ENCODE results near the gene RELN. TPM values are rescaled to one million over a fixed set of nuclear protein-coding genes. Genes with fewer than 3 reads are reported as not detected.

RELN gene
- total RNA-seq, 1 experiment from 2014 or later = 0.10 TPM

GRCh38 chr7:103592187-103592586 lies 397.3 kb downstream of the RELN start:
- CTCF ChIA-PET = no interaction called here
- BruUV-seq (replicated peaks) = no TSS peak
- TF ChIP-seq TCF7L2 (IDR thresholded peaks at IDR 0.05; ENCODE audit: low read depth, low read length) (no peak), CTCF (IDR thresholded peaks at IDR 0.05) (no peak), SIN3A (IDR thresholded peaks at IDR 0.05; ENCODE audit: borderline replicate concordance, insufficient read depth, low read depth, low read length) (no peak), POLR2AphosphoS5 (IDR thresholded peaks at IDR 0.05; ENCODE audit: low read depth, low read length) (no peak)
- TF ChIP-seq, protein P1, sequence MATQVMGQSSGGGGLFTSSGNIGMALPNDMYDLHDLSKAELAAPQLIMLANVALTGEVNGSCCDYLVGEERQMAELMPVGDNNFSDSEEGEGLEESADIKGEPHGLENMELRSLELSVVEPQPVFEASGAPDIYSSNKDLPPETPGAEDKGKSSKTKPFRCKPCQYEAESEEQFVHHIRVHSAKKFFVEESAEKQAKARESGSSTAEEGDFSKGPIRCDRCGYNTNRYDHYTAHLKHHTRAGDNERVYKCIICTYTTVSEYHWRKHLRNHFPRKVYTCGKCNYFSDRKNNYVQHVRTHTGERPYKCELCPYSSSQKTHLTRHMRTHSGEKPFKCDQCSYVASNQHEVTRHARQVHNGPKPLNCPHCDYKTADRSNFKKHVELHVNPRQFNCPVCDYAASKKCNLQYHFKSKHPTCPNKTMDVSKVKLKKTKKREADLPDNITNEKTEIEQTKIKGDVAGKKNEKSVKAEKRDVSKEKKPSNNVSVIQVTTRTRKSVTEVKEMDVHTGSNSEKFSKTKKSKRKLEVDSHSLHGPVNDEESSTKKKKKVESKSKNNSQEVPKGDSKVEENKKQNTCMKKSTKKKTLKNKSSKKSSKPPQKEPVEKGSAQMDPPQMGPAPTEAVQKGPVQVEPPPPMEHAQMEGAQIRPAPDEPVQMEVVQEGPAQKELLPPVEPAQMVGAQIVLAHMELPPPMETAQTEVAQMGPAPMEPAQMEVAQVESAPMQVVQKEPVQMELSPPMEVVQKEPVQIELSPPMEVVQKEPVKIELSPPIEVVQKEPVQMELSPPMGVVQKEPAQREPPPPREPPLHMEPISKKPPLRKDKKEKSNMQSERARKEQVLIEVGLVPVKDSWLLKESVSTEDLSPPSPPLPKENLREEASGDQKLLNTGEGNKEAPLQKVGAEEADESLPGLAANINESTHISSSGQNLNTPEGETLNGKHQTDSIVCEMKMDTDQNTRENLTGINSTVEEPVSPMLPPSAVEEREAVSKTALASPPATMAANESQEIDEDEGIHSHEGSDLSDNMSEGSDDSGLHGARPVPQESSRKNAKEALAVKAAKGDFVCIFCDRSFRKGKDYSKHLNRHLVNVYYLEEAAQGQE (IDR thresholded peaks at IDR 0.05; ENCODE audit: insufficient read depth in 1 of 2, low read depth in 2 of 2, low read length in 1 of 2) = no peak

DNA sequence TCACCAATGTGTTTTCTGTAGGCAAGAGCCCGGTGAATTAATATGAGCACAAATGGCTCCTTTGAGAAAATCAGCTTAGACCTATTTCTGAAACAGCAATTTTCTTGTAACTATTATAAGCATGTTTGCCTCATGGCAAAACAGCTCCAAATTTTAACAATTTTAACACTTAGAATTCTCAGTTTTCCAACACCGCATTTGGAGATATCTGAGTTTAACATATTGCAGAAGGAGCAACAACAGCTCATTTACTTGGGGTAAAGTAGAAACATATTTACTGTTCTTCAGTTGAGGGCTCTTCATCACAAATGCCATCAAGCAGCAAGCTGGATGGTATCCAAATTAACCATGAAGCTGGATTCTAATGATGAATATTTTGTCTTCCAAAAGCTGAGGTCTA lies 409.4 kb downstream of the RELN start:
- Histone ChIP-seq H3K36me3 (ENCODE audit: control insufficient read depth, insufficient read depth, low read length) (no peaks in the 10 kb centered on the region), H3K4me1 (ENCODE audit: control insufficient read depth, insufficient read depth, low read length) (no peaks in the 10 kb centered on the region), H3K27me3 (ENCODE audit: control insufficient read depth, insufficient read depth, low read length) (0 out of 2 replicates have a peak, but pooled peaks cover 3% of the 10 kb centered on the region), H3K27ac (ENCODE audit: low read length) (no peak overlapping the region), H3K9me3 (ENCODE audit: control insufficient read depth, insufficient read depth, low read depth, low read length) (no peaks in the 10 kb centered on the region), H3K4me3 (ENCODE audit: low read depth in 2 of 2, low read length in 2 of 2) (no peak overlapping the region)
- ATAC-seq (no peak), DNase-seq (ENCODE audit: low read depth, low spot score) (no peak)
- in situ Hi-C loops (cut with HindIII; ENCODE audit: low pct_unique_long_range_greater_than_20kb, low sequenced_read_pairs) (no loop called here), intact Hi-C loops (cut with micrococcal nuclease; ENCODE audit: unreplicated experiment) (no loop called here)
- ChIA-PET POLR2A (no interaction called here), CTCF (no interaction called here)
- no TSS peak for BruUV-seq (replicated peaks)
- TF ChIP-seq CTCF (IDR thresholded peaks at IDR 0.05) = no peak
- TF ChIP-seq, protein P1 (IDR thresholded peaks at IDR 0.05; ENCODE audit: insufficient read depth in 1 of 2, low read depth in 2 of 2, low read length in 1 of 2) = no peak
- TF ChIP-seq TCF7L2 (IDR thresholded peaks at IDR 0.05; ENCODE audit: low read depth, low read length) = no peak
- TF ChIP-seq SIN3A (IDR thresholded peaks at IDR 0.05; ENCODE audit: borderline replicate concordance, insufficient read depth, low read depth, low read length) = no peak
- no peak for TF ChIP-seq POLR2AphosphoS5 (IDR thresholded peaks at IDR 0.05; ENCODE audit: low read depth, low read length)

More at GRCh38 chr7:103592187-103592586, 397.3 kb downstream of the RELN start:
- H3K36me3 ChIP-seq (ENCODE audit: control insufficient read depth, insufficient read depth, low read length) = no peaks in the 10 kb centered on the region
- no peaks in the 10 kb centered on the region for H3K9me3 ChIP-seq (ENCODE audit: control insufficient read depth, insufficient read depth, low read depth, low read length)
- H3K27me3 ChIP-seq (ENCODE audit: control insufficient read depth, insufficient read depth, low read length) = peaks cover 2% of the 10 kb centered on the region
- ATAC-seq (no peak), DNase-seq (ENCODE audit: low read depth, low spot score) (no peak)
- no peak overlapping the region for H3K27ac ChIP-seq (ENCODE audit: low read length)
- in situ Hi-C loops (cut with HindIII; ENCODE audit: low pct_unique_long_range_greater_than_20kb, low sequenced_read_pairs) (no loop called here), intact Hi-C loops (cut with micrococcal nuclease; ENCODE audit: unreplicated experiment) (no loop called here)
- POLR2A ChIA-PET = no interaction called here
- no peaks in the 10 kb centered on the region for H3K4me1 ChIP-seq (ENCODE audit: control insufficient read depth, insufficient read depth, low read length)
- H3K4me3 ChIP-seq (ENCODE audit: low read depth in 2 of 2, low read length in 2 of 2) = no peak overlapping the region

All from Panc1 (cell line).